ENCODE results near the gene DDX55. TPM values are rescaled to one million over a fixed set of nuclear protein-coding genes. Genes with fewer than 3 reads are reported as not detected.

The DDX55 gene
- total RNA-seq, 1 experiment from 2014 or later, result 30.5 TPM

- CTCF ChIA-PET, result interaction anchor here (0.6 to 1.0 kb wide), 2 partner anchors 14 to 188 kb away, joined by 3 to 6 read pairs; no protein-coding TSS in a partner anchor
- TF ChIP-seq, protein P1, sequence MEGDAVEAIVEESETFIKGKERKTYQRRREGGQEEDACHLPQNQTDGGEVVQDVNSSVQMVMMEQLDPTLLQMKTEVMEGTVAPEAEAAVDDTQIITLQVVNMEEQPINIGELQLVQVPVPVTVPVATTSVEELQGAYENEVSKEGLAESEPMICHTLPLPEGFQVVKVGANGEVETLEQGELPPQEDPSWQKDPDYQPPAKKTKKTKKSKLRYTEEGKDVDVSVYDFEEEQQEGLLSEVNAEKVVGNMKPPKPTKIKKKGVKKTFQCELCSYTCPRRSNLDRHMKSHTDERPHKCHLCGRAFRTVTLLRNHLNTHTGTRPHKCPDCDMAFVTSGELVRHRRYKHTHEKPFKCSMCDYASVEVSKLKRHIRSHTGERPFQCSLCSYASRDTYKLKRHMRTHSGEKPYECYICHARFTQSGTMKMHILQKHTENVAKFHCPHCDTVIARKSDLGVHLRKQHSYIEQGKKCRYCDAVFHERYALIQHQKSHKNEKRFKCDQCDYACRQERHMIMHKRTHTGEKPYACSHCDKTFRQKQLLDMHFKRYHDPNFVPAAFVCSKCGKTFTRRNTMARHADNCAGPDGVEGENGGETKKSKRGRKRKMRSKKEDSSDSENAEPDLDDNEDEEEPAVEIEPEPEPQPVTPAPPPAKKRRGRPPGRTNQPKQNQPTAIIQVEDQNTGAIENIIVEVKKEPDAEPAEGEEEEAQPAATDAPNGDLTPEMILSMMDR (IDR thresholded peaks at IDR 0.05; ENCODE audit: unreplicated experiment), result no peak
- peaks cover 14% of the 10 kb centered on the region for H3K4me1 Mint-ChIP-seq (ENCODE audit: insufficient read depth, unreplicated experiment)
- intact Hi-C loops (cut with micrococcal nuclease), result no loop called here
- POLR2A ChIA-PET, result interaction anchor here (0.6 kb wide), 1 partner anchor 81 kb away, joined by 3 read pairs; no protein-coding TSS in a partner anchor
- no peaks in the 10 kb centered on the region for H3K27me3 Mint-ChIP-seq (ENCODE audit: insufficient read depth, unreplicated experiment)
- no peak for DNase-seq (ENCODE audit: unreplicated experiment)
- H3K9me3 Mint-ChIP-seq (ENCODE audit: unreplicated experiment), result no peaks in the 10 kb centered on the region
- H3K4me3 Mint-ChIP-seq (ENCODE audit: unreplicated experiment), result no peak overlapping the region
- peaks cover 90% of the 10 kb centered on the region for H3K36me3 Mint-ChIP-seq (ENCODE audit: insufficient read depth, unreplicated experiment)
- no TSS peak for BruUV-seq (replicated peaks)
- no peak overlapping the region for H3K27ac Mint-ChIP-seq (ENCODE audit: low read depth, unreplicated experiment)
Observed at GRCh38 chr12:123595729-123596128, 6.2 kb upstream of the DDX55 start.

GRCh38 chr12:123597100-123597499, 4.8 kb upstream of the DDX55 start:
- intact Hi-C loops (cut with micrococcal nuclease), result no loop called here
- Mint-ChIP-seq H3K4me1 (ENCODE audit: insufficient read depth, unreplicated experiment) (peaks cover 15% of the 10 kb centered on the region), H3K27me3 (ENCODE audit: insufficient read depth, unreplicated experiment) (no peaks in the 10 kb centered on the region), H3K27ac (ENCODE audit: low read depth, unreplicated experiment) (no peak overlapping the region), H3K4me3 (ENCODE audit: unreplicated experiment) (no peak overlapping the region), H3K36me3 (ENCODE audit: insufficient read depth, unreplicated experiment) (peaks cover 76% of the 10 kb centered on the region), H3K9me3 (ENCODE audit: unreplicated experiment) (no peaks in the 10 kb centered on the region)
- POLR2A ChIA-PET, result no interaction called here
- BruUV-seq (replicated peaks), result TSS peak; percentile 56
- TF ChIP-seq, protein P1 (IDR thresholded peaks at IDR 0.05; ENCODE audit: unreplicated experiment), result no peak
- DNase-seq (ENCODE audit: unreplicated experiment), result no peak
- CTCF ChIA-PET, result no interaction called here

- Mint-ChIP-seq H3K4me3 (ENCODE audit: unreplicated experiment) (no peak overlapping the region), H3K9me3 (ENCODE audit: unreplicated experiment) (no peaks in the 10 kb centered on the region), H3K36me3 (ENCODE audit: insufficient read depth, unreplicated experiment) (peaks cover 71% of the 10 kb centered on the region), H3K27ac (ENCODE audit: low read depth, unreplicated experiment) (peak overlapping the region; percentile 7), H3K4me1 (ENCODE audit: insufficient read depth, unreplicated experiment) (peaks cover 23% of the 10 kb centered on the region), H3K27me3 (ENCODE audit: insufficient read depth, unreplicated experiment) (no peaks in the 10 kb centered on the region)
- no TSS peak for BruUV-seq (replicated peaks)
- DNase-seq (ENCODE audit: unreplicated experiment), result no peak
- POLR2A ChIA-PET, result interaction anchor here (1.3 kb wide), 1 partner anchor 16 kb away, joined by 4 read pairs; no protein-coding TSS in a partner anchor
- TF ChIP-seq, protein P1 (IDR thresholded peaks at IDR 0.05; ENCODE audit: unreplicated experiment), result no peak
- intact Hi-C loops (cut with micrococcal nuclease), result no loop called here
- CTCF ChIA-PET, result no interaction called here
Observed at GRCh38 chr12:123598522-123598921, 3.4 kb upstream of the DDX55 start.

GRCh38 chr12:123599310-123599709, 2.6 kb upstream of the DDX55 start:
- TF ChIP-seq, protein P1 (IDR thresholded peaks at IDR 0.05; ENCODE audit: unreplicated experiment), result no peak
- Mint-ChIP-seq H3K9me3 (ENCODE audit: unreplicated experiment) (no peaks in the 10 kb centered on the region), H3K4me3 (ENCODE audit: unreplicated experiment) (peak overlapping the region; percentile 45), H3K36me3 (ENCODE audit: insufficient read depth, unreplicated experiment) (peaks cover 71% of the 10 kb centered on the region), H3K27ac (ENCODE audit: low read depth, unreplicated experiment) (peak overlapping the region; percentile 7), H3K27me3 (ENCODE audit: insufficient read depth, unreplicated experiment) (no peaks in the 10 kb centered on the region), H3K4me1 (ENCODE audit: insufficient read depth, unreplicated experiment) (peaks cover 23% of the 10 kb centered on the region)
- no peak for DNase-seq (ENCODE audit: unreplicated experiment)
- intact Hi-C loops (cut with micrococcal nuclease), result no loop called here
- no TSS peak for BruUV-seq (replicated peaks)
- CTCF ChIA-PET, result no interaction called here
- POLR2A ChIA-PET, result interaction anchor here (1.3 kb wide), 1 partner anchor 15 kb away, joined by 4 read pairs; no protein-coding TSS in a partner anchor
